Kidney (tissue), 14 donors: Measurements from ENCODE around the gene GRIK2. TPM values are rescaled to one million over a fixed set of nuclear protein-coding genes. Genes with fewer than 3 reads are reported as not detected.

ENCODE experiments used
- DNase-seq, 5 donors: peaks; one replicate each; pipeline ENCODE4 v3.0.0-alpha.2; 2013 to 2020
- FAIRE-seq: peaks from 2 replicates; lab custom pipeline; 2012; peaks lifted over from hg19 to GRCh38; lab: Jason Lieb, UNC
- H3K27ac ChIP-seq, 2 donors: one replicate each; pipeline ENCODE4 v1.7.0; 2013; ENCODE audit warnings: low read depth in 2 of 2, low read length in 2 of 2, inconsistent platforms in 1 of 2
- H3K27me3 ChIP-seq: one replicate; pipeline ENCODE4 v1.7.1; 2013; ENCODE audit warnings: low read length, inconsistent platforms; ENCODE audit not compliant: control insufficient read depth, insufficient read depth
- H3K36me3 ChIP-seq, 3 donors: one replicate each; pipeline versions ENCODE4 v1.7.0 to v1.7.1; 2013; ENCODE audit warnings: low read length in 3 of 3, control low read depth in 1 of 3, inconsistent platforms in 1 of 3; ENCODE audit not compliant: insufficient read depth in 3 of 3, control insufficient read depth in 2 of 3
- H3K4me1 ChIP-seq, 3 donors: one replicate each; pipeline versions ENCODE4 v1.7.0 to v1.7.1; 2013; ENCODE audit warnings: low read length in 3 of 3, inconsistent platforms in 1 of 3, low read depth in 1 of 3; ENCODE audit not compliant: control insufficient read depth in 2 of 3, insufficient read depth in 2 of 3
- H3K4me3 ChIP-seq, 3 donors: one replicate each; pipeline versions ENCODE4 v1.7.0 to v1.8.1; 2013; ENCODE audit warnings: low read length in 3 of 3, control low read depth in 1 of 3, inconsistent platforms in 1 of 3
- H3K9ac ChIP-seq, 3 donors: one replicate each; pipeline versions ENCODE4 v1.7.0 to v1.7.1; 2013; ENCODE audit warnings: low read length in 3 of 3, control low read depth in 1 of 3, inconsistent platforms in 1 of 3
- H3K9me3 ChIP-seq, 3 donors: one replicate each; pipeline versions ENCODE4 v1.7.0 to v1.7.1; 2013; ENCODE audit warnings: low read length in 3 of 3, control low read depth in 1 of 3, inconsistent platforms in 1 of 3; ENCODE audit not compliant: control insufficient read depth in 2 of 3, insufficient read depth in 1 of 3
- CTCF ChIP-seq: IDR thresholded peaks from 3 replicates; pipeline ENCODE4 v1.5.1; 2012; ENCODE audit warnings: mild to moderate bottlenecking, moderate library complexity, borderline replicate concordance; ENCODE audit not compliant: insufficient read depth; ENCODE audit errors: extremely low read depth
- intact Hi-C: fragments of 100-400 bp; cut with DNase I; formaldehyde crosslinking; loops from one replicate; pipeline ENCODE4 v1.11.1; 2022
- polyA plus RNA-seq: library from polyadenylated mRNA; stranded (reverse); fragments of 350-450 nt; fragmentation: Illumina TruSeq; extraction: RNeasy Lipid Tissue Mini Kit (QIAGEN cat#74804); gene quantifications from one replicate; pipeline ENCODE4 v1.2.3, GENCODE V29; 2014; ENCODE audit warnings: low read depth, low replicate concordance; ENCODE audit not compliant: insufficient read depth
- total RNA-seq: library from RNA; stranded (reverse); fragmentation: NEBNext Ultra II Directional; extraction: Animal tissue kit (Norgen Biotek cat#: 25700); gene quantifications from one replicate; pipeline ENCODE4 v1.2.1, GENCODE V29; 2021
- donor health status: control.
- donor health status: control.
- donor health status: control.
- donor health status: control.
- donor health status: control.
- donor health status: DM: yes; HTN: yes; CAD: no.
- donor health status: Normal renal cell carcinoma (clear cell type).

GRIK2 gene
- total and polyA plus RNA-seq, 2 donors from 2014 or later, result 0.82 to 1.4 TPM

- H3K9ac ChIP-seq, result no peak overlapping the region
- H3K27ac ChIP-seq, result no peak overlapping the region
- no peaks in the 10 kb centered on the region for H3K9me3 ChIP-seq
- H3K4me1 ChIP-seq, result no peaks in the 10 kb centered on the region
- H3K4me3 ChIP-seq, result no peak overlapping the region
- intact Hi-C loops, result no loop called here
- TF ChIP-seq CTCF, result no peak
- H3K27me3 ChIP-seq, result no peaks in the 10 kb centered on the region
- FAIRE-seq (no peak), DNase-seq (no peak)
- H3K36me3 ChIP-seq, result no peaks in the 10 kb centered on the region
These were observed 36.3 kb downstream of the GRIK2 start for GRCh38 chr6:101429845-101430244.

- H3K9ac ChIP-seq, result no peak overlapping the region
- intact Hi-C loops, result no loop called here
- no peak for TF ChIP-seq CTCF
- H3K36me3 ChIP-seq, result no peaks in the 10 kb centered on the region
- H3K4me3 ChIP-seq, result no peak overlapping the region
- no peak overlapping the region for H3K27ac ChIP-seq
- FAIRE-seq (no peak), DNase-seq (no peak)
- H3K9me3 ChIP-seq, result no peaks in the 10 kb centered on the region
- no peaks in the 10 kb centered on the region for H3K27me3 ChIP-seq
- H3K4me1 ChIP-seq, result no peaks in the 10 kb centered on the region
These were observed 39.6 kb downstream of the GRIK2 start for GRCh38 chr6:101433141-101433540.

GRCh38 chr6:101434601-101435000 is 41.1 kb downstream of the GRIK2 start:
- no peak for TF ChIP-seq CTCF
- intact Hi-C loops, result no loop called here
- Histone ChIP-seq H3K36me3 (no peaks in the 10 kb centered on the region), H3K27me3 (no peaks in the 10 kb centered on the region), H3K4me1 (no peaks in the 10 kb centered on the region), H3K9ac (no peak overlapping the region), H3K9me3 (no peaks in the 10 kb centered on the region), H3K4me3 (no peak overlapping the region), H3K27ac (no peak overlapping the region)
- no peak for DNase-seq
- no peak for FAIRE-seq

GRCh38 chr6:101435038-101435437 is 41.5 kb downstream of the GRIK2 start:
- H3K36me3 ChIP-seq, result no peaks in the 10 kb centered on the region
- no peak for DNase-seq
- no peaks in the 10 kb centered on the region for H3K4me1 ChIP-seq
- H3K9me3 ChIP-seq, result no peaks in the 10 kb centered on the region
- H3K27me3 ChIP-seq, result no peaks in the 10 kb centered on the region
- intact Hi-C loops, result no loop called here
- no peak overlapping the region for H3K4me3 ChIP-seq
- no peak overlapping the region for H3K9ac ChIP-seq
- no peak for TF ChIP-seq CTCF
- no peak overlapping the region for H3K27ac ChIP-seq
- no peak for FAIRE-seq
